HUES64 (cell line): ENCODE measurements around the gene PRKCB.

Experiments used
- H3K27ac ChIP-seq: 2 replicates; pipeline ENCODE4 v1.7.0; 2013; ENCODE audit warnings: low read depth, low read length, inconsistent platforms
- H3K27me3 ChIP-seq: 2 replicates; pipeline ENCODE4 v1.6.1; 2013; ENCODE audit warnings: mild to moderate bottlenecking, low read length; ENCODE audit not compliant: insufficient read depth
- H3K36me3 ChIP-seq: 2 replicates; pipeline ENCODE4 v1.6.1; 2013; ENCODE audit warnings: mild to moderate bottlenecking, low read length; ENCODE audit not compliant: insufficient read depth
- H3K4me1 ChIP-seq: 2 replicates; pipeline ENCODE4 v1.6.1; 2013; ENCODE audit warnings: mild to moderate bottlenecking, low read length, moderate library complexity; ENCODE audit not compliant: insufficient read depth
- H3K4me3 ChIP-seq: 2 replicates; pipeline ENCODE4 v1.5.1; 2013; ENCODE audit warnings: mild to moderate bottlenecking, low read length, moderate library complexity
- H3K9ac ChIP-seq: 2 replicates; pipeline ENCODE4 v1.6.1; 2013; ENCODE audit warnings: mild to moderate bottlenecking, low read depth, low read length
- H3K9me3 ChIP-seq: 2 replicates; pipeline ENCODE4 v1.6.1; 2013; ENCODE audit warnings: low read depth, low read length; ENCODE audit not compliant: insufficient read depth
- WGBS: fragments of 150-250, 120-280 bp; methylation state at CpG from one replicate; pipeline ENCODE4 v1.1.7; 2013; ENCODE audit warnings: missing lambda C conversion rate; 5-methylcytosine and 5-hydroxymethylcytosine counted together

PRKCB gene

DNA sequence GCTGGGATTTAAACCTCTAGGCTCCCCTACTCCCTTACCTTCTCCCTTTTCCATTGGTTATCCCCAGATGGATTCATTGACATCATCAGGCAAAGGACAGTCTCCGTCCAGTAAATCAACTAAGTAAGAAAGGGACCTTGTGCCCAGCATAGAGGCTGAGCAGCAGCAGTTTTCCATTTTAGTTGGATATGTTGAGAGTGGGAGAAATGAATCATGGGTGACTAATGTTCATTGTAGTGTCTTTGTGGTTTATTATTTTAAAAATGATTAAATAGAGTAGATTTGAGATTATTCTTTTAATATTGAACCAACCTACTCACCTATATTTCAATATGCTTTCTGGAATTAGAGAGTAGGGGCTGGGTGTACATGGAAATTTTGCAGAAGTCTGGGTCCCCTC, 321.0 kb downstream of the PRKCB start:
- WGBS = 96% methylated on average over 1 of the region's 1 CpG

DNA sequence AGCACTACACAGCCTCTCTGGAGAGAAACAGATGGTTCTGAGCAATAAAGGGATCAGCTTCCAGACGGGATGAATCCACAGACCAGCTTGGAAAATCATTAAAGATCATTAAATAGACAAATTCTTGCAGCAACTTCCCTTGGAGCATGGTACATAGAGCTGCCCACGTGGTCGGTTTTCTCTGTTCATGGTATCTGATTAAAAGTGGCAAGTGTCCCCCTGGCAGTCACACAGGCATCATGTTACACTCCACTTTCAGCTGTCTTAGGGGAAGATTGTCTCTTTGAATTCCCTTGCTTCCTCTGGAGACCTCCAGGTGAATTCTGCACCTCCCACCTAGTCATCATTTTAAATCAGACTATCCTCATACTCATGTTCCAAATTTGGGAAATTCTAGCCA, 328.2 kb downstream of the PRKCB start:
- no peak overlapping the region for H3K4me3 ChIP-seq
- H3K36me3 ChIP-seq = no peaks in the 10 kb centered on the region
- H3K9me3 ChIP-seq = no peaks in the 10 kb centered on the region
- H3K4me1 ChIP-seq = peaks cover 14% of the 10 kb centered on the region
- H3K27me3 ChIP-seq = no peaks in the 10 kb centered on the region
- H3K9ac ChIP-seq = no peak overlapping the region
- no peak overlapping the region for H3K27ac ChIP-seq
- WGBS = 47% methylated on average over 3 of the region's 3 CpGs

More for the DNA sequence above, 321.0 kb downstream of the PRKCB start:
- Histone ChIP-seq H3K36me3 (no peaks in the 10 kb centered on the region), H3K4me1 (peaks cover 7% of the 10 kb centered on the region; the same call in 1 of the 2 replicates), H3K9ac (no peak overlapping the region), H3K9me3 (no peaks in the 10 kb centered on the region), H3K27me3 (no peaks in the 10 kb centered on the region), H3K4me3 (no peak overlapping the region), H3K27ac (no peak overlapping the region)

DNA sequence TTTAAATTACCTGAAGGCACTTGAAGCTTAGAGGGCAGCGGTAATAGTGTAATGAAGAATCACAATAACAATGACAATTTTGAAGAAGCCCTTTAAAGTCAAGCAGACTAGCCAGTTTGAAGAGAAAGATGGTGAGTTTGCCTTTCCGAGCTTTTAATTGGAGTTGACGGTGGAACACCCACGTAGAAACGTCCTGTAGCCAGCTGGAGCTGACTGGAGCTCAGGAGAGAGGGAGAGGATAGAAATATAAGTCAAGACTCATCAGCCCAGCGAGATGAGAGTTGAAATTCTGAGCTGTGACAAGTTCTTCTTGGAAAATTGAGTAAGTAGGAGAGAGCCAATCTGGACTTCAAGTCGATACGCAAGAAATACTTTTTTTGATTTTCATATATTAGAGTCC, 328.6 kb downstream of the PRKCB start:
- 69% methylated on average over 6 of the region's 8 CpGs for WGBS
- no peaks in the 10 kb centered on the region for H3K9me3 ChIP-seq
- no peaks in the 10 kb centered on the region for H3K36me3 ChIP-seq

DNA sequence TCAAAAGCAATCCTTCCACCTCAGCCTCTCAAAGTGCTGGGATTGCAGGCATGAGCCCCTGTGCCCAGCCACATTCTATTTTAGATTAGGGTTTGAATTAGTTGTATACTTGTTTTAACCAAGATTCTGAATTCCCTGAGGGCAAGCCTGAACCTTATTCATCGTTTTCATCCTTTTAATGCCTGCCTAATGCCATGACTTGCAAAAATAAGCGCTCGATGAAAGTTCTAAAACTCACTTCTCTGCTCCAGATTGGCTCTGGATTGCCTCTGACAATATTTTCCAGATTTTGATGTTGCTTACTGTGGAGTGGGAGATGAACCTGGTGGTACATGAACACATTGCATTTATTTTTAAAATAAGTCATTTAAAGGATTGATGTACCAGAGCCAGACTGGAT, 329.5 kb downstream of the PRKCB start:
- no peaks in the 10 kb centered on the region for H3K9me3 ChIP-seq
- WGBS = 92% methylated on average over 3 of the region's 3 CpGs
- H3K4me1 ChIP-seq = peaks cover 14% of the 10 kb centered on the region
- H3K27me3 ChIP-seq = no peaks in the 10 kb centered on the region
- no peak overlapping the region for H3K4me3 ChIP-seq
- no peak overlapping the region for H3K9ac ChIP-seq
- H3K27ac ChIP-seq = no peak overlapping the region
- H3K36me3 ChIP-seq = no peaks in the 10 kb centered on the region

More for the DNA sequence above, 328.6 kb downstream of the PRKCB start:
- H3K27me3 ChIP-seq = no peaks in the 10 kb centered on the region
- H3K4me1 ChIP-seq = peaks cover 14% of the 10 kb centered on the region
- H3K27ac ChIP-seq = no peak overlapping the region
- no peak overlapping the region for H3K9ac ChIP-seq
- no peak overlapping the region for H3K4me3 ChIP-seq

DNA sequence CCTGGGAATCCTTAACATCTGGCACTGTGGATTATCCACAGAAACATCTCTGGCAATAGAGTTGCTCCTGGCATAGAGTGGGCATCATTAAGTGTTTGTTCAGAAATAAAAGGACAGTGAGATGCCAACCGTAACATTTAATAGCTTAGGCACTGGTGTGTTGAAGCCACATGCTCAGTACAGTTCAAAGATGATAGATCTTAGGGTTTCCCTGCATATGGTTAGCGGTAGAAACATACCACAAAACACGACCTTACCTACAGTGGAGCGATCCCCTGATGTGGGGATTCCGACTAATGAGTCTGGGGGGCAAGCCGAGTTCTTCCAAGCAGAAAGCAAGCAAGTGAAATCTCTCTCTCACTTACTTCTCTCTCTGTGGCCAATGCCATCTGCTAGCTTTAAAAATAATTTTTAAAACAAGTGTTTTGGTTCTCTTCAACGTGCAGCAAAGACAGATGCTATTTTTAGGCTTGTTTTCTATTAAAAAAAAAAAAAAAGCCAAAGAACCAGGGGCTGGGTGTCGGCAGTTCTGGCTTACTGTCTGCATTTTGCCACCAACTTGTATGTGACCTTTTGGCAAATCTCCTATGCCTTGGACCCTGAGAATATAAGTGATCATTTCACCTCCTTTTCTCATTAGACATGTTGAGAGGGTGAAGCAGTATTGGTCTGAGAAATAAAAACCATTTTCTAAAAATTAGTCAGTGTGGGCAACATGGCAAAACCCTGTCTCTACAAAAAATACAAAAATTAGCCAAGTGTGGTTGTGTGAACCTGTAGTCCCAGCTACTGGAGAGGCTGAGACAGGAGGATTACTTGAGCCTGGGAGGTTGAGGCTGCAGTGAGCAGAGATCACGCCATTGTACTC, 331.1 kb downstream of the PRKCB start:
- peaks cover 14% of the 10 kb centered on the region for H3K4me1 ChIP-seq
- H3K9me3 ChIP-seq = no peaks in the 10 kb centered on the region
- H3K4me3 ChIP-seq = no peak overlapping the region
- H3K27ac ChIP-seq = no peak overlapping the region
- no peaks in the 10 kb centered on the region for H3K27me3 ChIP-seq
- no peaks in the 10 kb centered on the region for H3K36me3 ChIP-seq
- H3K9ac ChIP-seq = no peak overlapping the region
- 92% methylated on average over 9 of the region's 9 CpGs for WGBS

DNA sequence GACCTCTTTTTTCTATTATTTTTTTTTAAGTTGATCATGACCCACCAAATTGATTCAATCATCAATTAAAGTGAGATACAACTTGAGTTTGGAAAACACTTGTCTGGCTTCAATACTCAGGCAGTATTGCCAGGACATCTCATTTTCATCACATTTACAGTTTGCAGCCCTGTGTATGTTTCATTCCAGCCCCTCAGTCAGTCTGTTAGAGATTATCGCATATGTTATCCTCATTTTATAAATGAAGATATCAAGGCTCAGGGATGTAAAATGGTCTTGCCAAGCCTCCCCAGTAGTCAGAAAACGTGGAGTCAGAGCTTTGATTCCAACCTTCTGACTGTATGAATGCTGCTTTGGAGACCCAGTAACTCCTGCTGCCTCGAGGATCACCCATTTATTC, 333.1 kb downstream of the PRKCB start:
- WGBS = 87% methylated on average over 2 of the region's 3 CpGs
- no peak overlapping the region for H3K27ac ChIP-seq
- no peaks in the 10 kb centered on the region for H3K36me3 ChIP-seq
- H3K4me1 ChIP-seq = peaks cover 9% of the 10 kb centered on the region
- H3K9ac ChIP-seq = no peak overlapping the region
- H3K9me3 ChIP-seq = no peaks in the 10 kb centered on the region
- H3K4me3 ChIP-seq = no peak overlapping the region
- H3K27me3 ChIP-seq = no peaks in the 10 kb centered on the region

DNA sequence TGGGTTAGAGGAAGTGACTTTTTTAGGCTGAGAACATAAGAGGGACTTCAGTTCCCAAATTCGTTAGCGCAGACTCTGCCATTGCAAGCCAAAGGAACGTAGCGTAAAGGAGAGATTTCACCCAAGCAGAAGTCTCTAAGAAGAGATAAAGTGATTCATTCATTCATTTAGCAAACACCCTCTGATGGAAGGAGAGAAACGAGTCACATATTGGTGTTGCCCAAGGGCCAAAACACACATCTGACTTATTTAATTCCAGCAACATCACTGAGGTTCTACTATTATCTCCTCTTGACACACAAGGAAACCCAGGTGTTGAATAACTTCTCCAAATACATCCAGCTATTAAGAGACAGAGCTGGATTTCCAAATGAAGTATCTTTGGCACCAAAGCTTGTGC, 334.6 kb downstream of the PRKCB start:
- Histone ChIP-seq H3K4me3 (no peak overlapping the region), H3K36me3 (no peaks in the 10 kb centered on the region), H3K27ac (no peak overlapping the region), H3K9ac (no peak overlapping the region), H3K9me3 (no peaks in the 10 kb centered on the region), H3K4me1 (no peaks in the 10 kb centered on the region), H3K27me3 (no peaks in the 10 kb centered on the region)
- WGBS = 96% methylated on average over 5 of the region's 5 CpGs

DNA sequence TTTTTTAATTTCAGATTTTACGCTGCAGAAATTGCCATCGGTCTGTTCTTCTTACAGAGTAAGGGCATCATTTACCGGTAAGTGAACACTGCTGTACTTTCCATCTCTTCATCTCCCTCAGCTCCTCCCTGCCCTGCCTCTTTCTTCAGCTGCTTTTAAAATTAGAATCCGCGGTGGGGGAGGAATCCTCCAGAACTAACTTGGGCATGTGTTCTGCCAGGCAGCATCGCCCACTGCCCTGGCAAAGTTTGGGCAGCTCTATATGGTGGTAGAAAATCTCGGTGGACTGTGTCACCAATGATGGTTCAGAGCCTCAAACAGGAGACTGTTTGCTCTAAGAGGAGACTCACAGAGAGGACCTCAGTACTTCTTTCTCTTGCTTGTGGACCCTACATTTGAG, 338.7 kb downstream of the PRKCB start:
- Histone ChIP-seq H3K27ac (no peak overlapping the region), H3K27me3 (no peaks in the 10 kb centered on the region), H3K9ac (no peak overlapping the region), H3K36me3 (no peaks in the 10 kb centered on the region), H3K4me1 (no peaks in the 10 kb centered on the region), H3K4me3 (no peak overlapping the region), H3K9me3 (no peaks in the 10 kb centered on the region)
- WGBS = 96% methylated on average over 7 of the region's 7 CpGs

DNA sequence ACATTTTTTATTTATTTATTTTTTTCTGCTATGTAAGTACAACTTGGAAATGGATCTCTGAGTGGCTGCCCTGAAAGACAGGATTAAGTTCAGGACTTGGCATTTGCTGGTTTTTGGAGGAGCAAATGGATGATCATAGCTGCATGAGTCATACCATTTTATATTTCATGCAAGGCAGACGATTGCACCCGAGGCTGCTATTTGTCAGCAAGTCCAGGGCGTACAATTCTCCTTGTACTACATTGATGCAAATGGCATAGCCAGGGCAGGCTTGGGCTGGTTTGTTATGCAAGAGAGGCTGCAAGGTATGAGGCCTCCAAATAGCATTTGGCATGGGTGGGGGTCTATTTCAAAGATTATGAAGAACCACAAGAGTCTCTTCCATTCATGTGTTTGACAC, 339.2 kb downstream of the PRKCB start:
- 89% methylated on average over 3 of the region's 3 CpGs for WGBS
- H3K4me3 ChIP-seq = no peak overlapping the region
- no peaks in the 10 kb centered on the region for H3K9me3 ChIP-seq
- no peak overlapping the region for H3K9ac ChIP-seq
- H3K27ac ChIP-seq = no peak overlapping the region
- H3K4me1 ChIP-seq = no peaks in the 10 kb centered on the region
- H3K27me3 ChIP-seq = no peaks in the 10 kb centered on the region
- H3K36me3 ChIP-seq = no peaks in the 10 kb centered on the region

DNA sequence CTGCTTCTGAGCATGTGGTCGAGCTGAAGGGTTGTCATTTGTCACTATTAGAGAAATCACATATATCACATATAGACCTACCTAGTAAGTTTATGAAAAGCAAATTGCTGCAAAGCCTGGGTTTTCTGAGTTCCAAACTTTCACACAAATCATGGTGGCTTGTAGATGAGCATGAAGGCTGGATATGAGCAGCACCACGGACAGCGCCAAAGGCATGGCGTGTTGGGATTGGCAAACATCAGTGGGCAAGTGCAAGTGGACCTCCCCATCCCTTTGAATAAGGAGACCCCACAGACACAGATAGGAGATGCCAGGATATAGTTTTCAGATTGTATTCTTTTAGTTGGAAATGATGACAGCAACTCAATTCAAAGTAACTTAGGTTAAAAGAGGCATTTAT, 342.7 kb downstream of the PRKCB start:
- H3K4me1 ChIP-seq = no peaks in the 10 kb centered on the region
- no peak overlapping the region for H3K4me3 ChIP-seq
- no peaks in the 10 kb centered on the region for H3K27me3 ChIP-seq
- H3K9ac ChIP-seq = no peak overlapping the region
- H3K36me3 ChIP-seq = no peaks in the 10 kb centered on the region
- whole genome bisulfite sequencing = 54% methylated on average over 4 of the region's 4 CpGs
- no peak overlapping the region for H3K27ac ChIP-seq
- H3K9me3 ChIP-seq = no peaks in the 10 kb centered on the region

DNA sequence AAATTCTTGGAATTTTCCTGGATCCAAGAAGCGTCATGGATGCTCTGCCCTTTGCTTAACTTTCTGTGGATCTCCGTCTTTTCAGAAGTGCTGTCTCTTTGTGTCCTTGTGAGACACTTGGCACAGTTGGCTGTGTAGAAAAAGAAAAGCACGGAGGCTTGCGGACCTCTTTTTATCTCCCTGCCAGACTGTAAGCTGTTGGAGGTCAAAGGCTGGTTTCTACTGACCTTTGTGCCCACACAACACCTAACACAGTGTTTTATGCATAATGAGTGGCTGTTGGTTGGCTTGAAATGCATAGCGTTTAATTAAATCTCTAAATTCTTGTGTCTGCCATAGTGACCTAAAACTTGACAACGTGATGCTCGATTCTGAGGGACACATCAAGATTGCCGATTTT, 344.7 kb downstream of the PRKCB start:
- Histone ChIP-seq H3K27me3 (no peaks in the 10 kb centered on the region), H3K4me1 (peaks cover 8% of the 10 kb centered on the region; the same call in 1 of the 2 replicates), H3K36me3 (no peaks in the 10 kb centered on the region), H3K27ac (no peak overlapping the region), H3K4me3 (no peak overlapping the region), H3K9me3 (no peaks in the 10 kb centered on the region), H3K9ac (no peak overlapping the region)
- WGBS = 88% methylated on average over 8 of the region's 8 CpGs
